ENCODE data around the gene APOL6.

APOL6 gene

GRCh38 chr22:35616043-35616442, 32.2 kb upstream of the APOL6 start:
- Histone ChIP-seq H3K4me3 (replicated peaks; ENCODE audit: insufficient read depth, low read length) (no peak overlapping the region), H3K27ac (replicated peaks) (no peak overlapping the region), H3K27me3 (ENCODE audit: insufficient read depth, poor library complexity, severe bottlenecking) (no peaks in the 10 kb centered on the region)
- DNase-seq (ENCODE audit: low read depth in 1 of 2, low spot score in 1 of 2), result no peak
- TF ChIP-seq CTCF (IDR thresholded peaks at IDR 0.05; ENCODE audit: insufficient read depth, low read length) (no peak), SPI1 (IDR thresholded peaks at IDR 0.05; ENCODE audit: borderline replicate concordance, low read depth) (no peak), REST (IDR thresholded peaks at IDR 0.05; ENCODE audit: insufficient replicate concordance, low read depth) (no peak), POLR2AphosphoS5 (IDR thresholded peaks at IDR 0.05; ENCODE audit: low read depth) (no peak), GABPA (IDR thresholded peaks at IDR 0.05; ENCODE audit: low read depth) (no peak)

- DNase-seq (ENCODE audit: low read depth in 1 of 2, low spot score in 1 of 2), result no peak
- Histone ChIP-seq H3K27ac (replicated peaks) (no peak within 1 kb of the TSS), H3K27me3 (ENCODE audit: insufficient read depth, poor library complexity, severe bottlenecking) (no peaks in the 10 kb centered on the region), H3K4me3 (replicated peaks; ENCODE audit: insufficient read depth, low read length) (no peak within 1 kb of the TSS)
- TF ChIP-seq CTCF (IDR thresholded peaks at IDR 0.05; ENCODE audit: insufficient read depth, low read length) (no peak), REST (IDR thresholded peaks at IDR 0.05; ENCODE audit: insufficient replicate concordance, low read depth) (no peak), SPI1 (IDR thresholded peaks at IDR 0.05; ENCODE audit: borderline replicate concordance, low read depth) (no peak), POLR2AphosphoS5 (IDR thresholded peaks at IDR 0.05; ENCODE audit: low read depth) (no peak), GABPA (IDR thresholded peaks at IDR 0.05; ENCODE audit: low read depth) (no peak)
Measured at GRCh38 chr22:35617137-35617755, 31.0 kb upstream of the APOL6 start, which contains the start of gene MB. Gene MB, minus strand, starts transcription at chr22:35617329. Its CDS starts 72 bp downstream, at chr22:35617257.

- no peak for DNase-seq (ENCODE audit: low read depth in 1 of 2, low spot score in 1 of 2)
- TF ChIP-seq POLR2AphosphoS5 (IDR thresholded peaks at IDR 0.05; ENCODE audit: low read depth) (no peak), REST (IDR thresholded peaks at IDR 0.05; ENCODE audit: insufficient replicate concordance, low read depth) (no peak)
- no peaks in the 10 kb centered on the region for H3K27me3 ChIP-seq (ENCODE audit: insufficient read depth, poor library complexity, severe bottlenecking)
Measured at GRCh38 chr22:35618427-35619223, 29.6 kb upstream of the APOL6 start.

More at GRCh38 chr22:35618427-35619223, 29.6 kb upstream of the APOL6 start:
- H3K27ac ChIP-seq (replicated peaks), result no peak overlapping the region
- H3K4me3 ChIP-seq (replicated peaks; ENCODE audit: insufficient read depth, low read length), result no peak overlapping the region

Data from HL-60 (cell line).